Fibroblast of lung (primary cell): ENCODE results near the gene WRAP73. TPM values are rescaled to one million over a fixed set of nuclear protein-coding genes. Genes with fewer than 3 reads are reported as not detected.
A peak's percentile ranks its signal among the peaks of the same experiment; 100 is the strongest.

Source experiments
- DNase-seq, 2 donors: peaks; one replicate each; pipeline versions ENCODE4 v3.0.0 to v3.0.0-alpha.2; 2010; ENCODE audit warnings: low read depth in 2 of 2
- H2AFZ ChIP-seq: 2 replicates; pipeline ENCODE4 v1.5.1; 2012; ENCODE audit warnings: low read length, control low read depth, inconsistent platforms
- H3K27ac ChIP-seq: 2 replicates; pipeline ENCODE4 v1.5.1; 2011; ENCODE audit warnings: low read length, control low read depth; ENCODE audit not compliant: insufficient read depth
- H3K27me3 ChIP-seq: 2 replicates; pipeline ENCODE4 v1.5.1; 2011; ENCODE audit warnings: mild to moderate bottlenecking, low read length; ENCODE audit not compliant: control insufficient read depth, insufficient read depth
- H3K36me3 ChIP-seq: 2 replicates; pipeline ENCODE4 v1.5.1; 2011; ENCODE audit warnings: low read length; ENCODE audit not compliant: control insufficient read depth, insufficient read depth
- H3K4me1 ChIP-seq: 2 replicates; pipeline ENCODE4 v1.5.1; 2011; ENCODE audit warnings: low read length; ENCODE audit not compliant: control insufficient read depth, insufficient read depth; ENCODE audit errors: extremely low read depth
- H3K4me2 ChIP-seq: 2 replicates; pipeline ENCODE4 v1.5.1; 2011; ENCODE audit warnings: low read length, control low read depth; ENCODE audit not compliant: insufficient read depth; ENCODE audit errors: extremely low read depth
- H3K4me3 ChIP-seq, 4 experiments: fragments of 200-600 bp in 1 of 4; sonication (generic) in 1 of 4; replicated peaks in 1 of 4; 2 replicates each; pipeline ENCODE4 v1.5.1; 2011 to 2016; ENCODE audit warnings: low read length in 4 of 4, low read depth in 3 of 4, mild to moderate bottlenecking in 3 of 4, control low read depth in 2 of 4, inconsistent platforms in 1 of 4, mixed read lengths in 1 of 4; ENCODE audit not compliant: insufficient read depth in 1 of 4; ENCODE audit errors: control extremely low read depth in 1 of 4
- H3K79me2 ChIP-seq: 2 replicates; pipeline ENCODE4 v1.5.1; 2012; ENCODE audit warnings: mild to moderate bottlenecking, low read length, inconsistent platforms; ENCODE audit not compliant: control insufficient read depth, insufficient read depth
- H3K9ac ChIP-seq: 2 replicates; pipeline ENCODE4 v1.5.1; 2011; ENCODE audit warnings: mild to moderate bottlenecking, low read length, control low read depth; ENCODE audit not compliant: insufficient read depth
- H3K9me3 ChIP-seq: 2 replicates; pipeline ENCODE4 v1.5.1; 2012; ENCODE audit warnings: low read depth, low read length; ENCODE audit not compliant: control insufficient read depth, insufficient read depth
- H4K20me1 ChIP-seq: 2 replicates; pipeline ENCODE4 v1.5.1; 2011; ENCODE audit warnings: low read length; ENCODE audit not compliant: control insufficient read depth, insufficient read depth; ENCODE audit errors: extremely low read depth
- EZH2 ChIP-seq: IDR thresholded peaks from 2 replicates; pipeline ENCODE4 v1.5.1; 2012; ENCODE audit warnings: low read length, control low read depth, mild to moderate bottlenecking; ENCODE audit errors: missing control alignments
- polyA plus RNA-seq, 2 donors: library from polyadenylated mRNA; depleted of rRNA in 1 of 2; stranded (reverse) in 1 of 2; unstranded in 1 of 2; fragments of >200 nt; gene quantifications; 2 replicates each; pipeline ENCODE4 v1.2.1, GENCODE V29; 2011 to 2012; ENCODE audit warnings: missing spikeins in 1 of 2
- total RNA-seq: library from RNA; depleted of rRNA; stranded (reverse); fragments of >200 nt; gene quantifications from 2 replicates; pipeline ENCODE4 v1.2.1, GENCODE V29; 2014
- TF ChIP-seq, protein P1 (sequence below), 2 donors: IDR thresholded peaks in 1 of 2; conservative IDR thresholded peaks in 1 of 2; 1 replicate in 1 of 2; 2 replicates in 1 of 2; pipeline ENCODE4 v1.5.1; 2011 to 2012; ENCODE audit warnings: low read length in 2 of 2, control low read depth in 1 of 2, inconsistent platforms in 1 of 2, low read depth in 1 of 2, mild to moderate bottlenecking in 1 of 2

The WRAP73 gene
- total and polyA plus RNA-seq, 2 donors (not counting 1 experiment from before 2014, with no cell fraction given) = 12.0 to 15.0 TPM

DNA sequence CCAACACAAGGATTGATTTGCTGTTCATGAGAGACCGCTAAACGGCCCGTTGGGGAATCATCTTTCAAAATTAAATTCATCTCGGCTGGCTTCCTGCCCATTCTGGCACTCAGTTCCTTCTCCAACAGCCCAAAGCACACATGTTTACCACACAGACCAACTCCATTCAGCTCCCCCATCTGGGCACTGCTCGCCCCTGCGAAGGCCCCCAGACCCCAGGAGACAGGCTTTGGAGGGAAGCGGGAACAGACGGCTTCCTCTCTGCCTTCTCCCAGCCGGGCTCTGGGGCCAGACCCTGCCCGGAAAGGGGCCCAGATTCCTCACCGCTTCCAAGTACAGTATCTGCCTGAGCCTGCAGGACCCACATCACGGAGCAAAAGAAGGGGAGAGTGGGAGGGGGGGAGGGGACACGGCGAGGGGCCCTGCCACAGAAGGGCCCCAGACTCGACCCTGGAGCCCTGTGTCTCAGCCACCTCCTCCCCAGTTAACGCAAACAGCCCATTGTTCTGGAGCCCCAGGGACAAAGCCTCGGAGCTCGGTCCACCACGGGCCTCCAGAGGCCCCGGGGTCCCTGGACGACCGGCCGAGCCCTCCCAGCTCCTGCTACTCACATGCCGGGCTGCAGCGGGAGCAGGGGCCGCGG lies 39.3 kb downstream of the WRAP73 start:
- peak in 1 of 2 donors; percentile 37 for DNase-seq
- Histone ChIP-seq H4K20me1 (no peaks in the 10 kb centered on the region), H2AFZ (no peak overlapping the region), H3K79me2 (no peaks in the 10 kb centered on the region), H3K4me1 (no peaks in the 10 kb centered on the region), H3K27me3 (peaks cover 7% of the 10 kb centered on the region), H3K36me3 (no peaks in the 10 kb centered on the region), H3K4me3 (peak overlapping the region in 1 of 4 experiments; percentile 37), H3K4me2 (peak overlapping the region; percentile 51), H3K9ac (peak overlapping the region; percentile 2), H3K9me3 (no peaks in the 10 kb centered on the region), H3K27ac (no peak overlapping the region)
- peak; percentile 56 for TF ChIP-seq EZH2
- TF ChIP-seq, protein P1, sequence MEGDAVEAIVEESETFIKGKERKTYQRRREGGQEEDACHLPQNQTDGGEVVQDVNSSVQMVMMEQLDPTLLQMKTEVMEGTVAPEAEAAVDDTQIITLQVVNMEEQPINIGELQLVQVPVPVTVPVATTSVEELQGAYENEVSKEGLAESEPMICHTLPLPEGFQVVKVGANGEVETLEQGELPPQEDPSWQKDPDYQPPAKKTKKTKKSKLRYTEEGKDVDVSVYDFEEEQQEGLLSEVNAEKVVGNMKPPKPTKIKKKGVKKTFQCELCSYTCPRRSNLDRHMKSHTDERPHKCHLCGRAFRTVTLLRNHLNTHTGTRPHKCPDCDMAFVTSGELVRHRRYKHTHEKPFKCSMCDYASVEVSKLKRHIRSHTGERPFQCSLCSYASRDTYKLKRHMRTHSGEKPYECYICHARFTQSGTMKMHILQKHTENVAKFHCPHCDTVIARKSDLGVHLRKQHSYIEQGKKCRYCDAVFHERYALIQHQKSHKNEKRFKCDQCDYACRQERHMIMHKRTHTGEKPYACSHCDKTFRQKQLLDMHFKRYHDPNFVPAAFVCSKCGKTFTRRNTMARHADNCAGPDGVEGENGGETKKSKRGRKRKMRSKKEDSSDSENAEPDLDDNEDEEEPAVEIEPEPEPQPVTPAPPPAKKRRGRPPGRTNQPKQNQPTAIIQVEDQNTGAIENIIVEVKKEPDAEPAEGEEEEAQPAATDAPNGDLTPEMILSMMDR (conservative IDR thresholded peaks at IDR 0.05 in 1 of 2, IDR thresholded peaks at IDR 0.05 in 1 of 2; ENCODE audit: low read depth in 1 of 2, low read length in 2 of 2) = no peak

- Histone ChIP-seq H3K9me3 (no peaks in the 10 kb centered on the region), H3K27me3 (peaks cover 7% of the 10 kb centered on the region), H3K9ac (no peak overlapping the region), H3K4me3 (no peak overlapping the region), H3K27ac (no peak overlapping the region), H3K4me2 (no peak overlapping the region), H4K20me1 (no peaks in the 10 kb centered on the region), H3K4me1 (no peaks in the 10 kb centered on the region), H2AFZ (no peak overlapping the region), H3K79me2 (no peaks in the 10 kb centered on the region), H3K36me3 (no peaks in the 10 kb centered on the region)
- no peak for DNase-seq
- TF ChIP-seq, protein P1 (conservative IDR thresholded peaks at IDR 0.05 in 1 of 2, IDR thresholded peaks at IDR 0.05 in 1 of 2; ENCODE audit: low read depth in 1 of 2, low read length in 2 of 2) = no peak
- no peak for TF ChIP-seq EZH2
Observed at GRCh38 chr1:3609769-3610526, 40.0 kb downstream of the WRAP73 start.

- Histone ChIP-seq H3K4me1 (no peaks in the 10 kb centered on the region), H2AFZ (no peak overlapping the region), H4K20me1 (no peaks in the 10 kb centered on the region), H3K9ac (no peak overlapping the region), H3K4me2 (no peak overlapping the region), H3K9me3 (no peaks in the 10 kb centered on the region), H3K79me2 (no peaks in the 10 kb centered on the region), H3K27ac (no peak overlapping the region), H3K27me3 (peaks cover 7% of the 10 kb centered on the region), H3K4me3 (no peak overlapping the region), H3K36me3 (no peaks in the 10 kb centered on the region)
- TF ChIP-seq, protein P1 (conservative IDR thresholded peaks at IDR 0.05 in 1 of 2, IDR thresholded peaks at IDR 0.05 in 1 of 2; ENCODE audit: low read depth in 1 of 2, low read length in 2 of 2) = no peak
- TF ChIP-seq EZH2 = no peak
- DNase-seq = no peak
Observed at GRCh38 chr1:3609016-3609768, 40.7 kb downstream of the WRAP73 start.
